Measurements from ENCODE around the gene LILRB1. TPM values are rescaled to one million over a fixed set of nuclear protein-coding genes. Genes with fewer than 3 reads are reported as not detected.
"Not testable (repeated sequence)": the region's sequence is repeated elsewhere in the genome, so short reads cannot be mapped to it uniquely, and the experiment has no call there.

The LILRB1 gene
- total RNA-seq, result 0.11 TPM in 1 of 2 replicates, not detected in the other

- intact Hi-C loops (cut with micrococcal nuclease), result loop anchor here (5.0 kb wide), 1 partner anchor 333 kb away; no protein-coding TSS in a partner anchor
These were observed at the start of gene LILRB1 for GRCh38 chr19:54630262-54630661. TSS of gene LILRB1 (plus strand) at chr19:54630484. CDS start at chr19:54631074, 590 bp downstream.

GRCh38 chr19:54586397-54586796 lies 43.9 kb upstream of the LILRB1 start:
- intact Hi-C loops (cut with micrococcal nuclease), result no loop called here

- intact Hi-C loops (cut with micrococcal nuclease), result no loop called here
These were observed 43.3 kb upstream of the LILRB1 start for GRCh38 chr19:54587026-54587425.

DNA sequence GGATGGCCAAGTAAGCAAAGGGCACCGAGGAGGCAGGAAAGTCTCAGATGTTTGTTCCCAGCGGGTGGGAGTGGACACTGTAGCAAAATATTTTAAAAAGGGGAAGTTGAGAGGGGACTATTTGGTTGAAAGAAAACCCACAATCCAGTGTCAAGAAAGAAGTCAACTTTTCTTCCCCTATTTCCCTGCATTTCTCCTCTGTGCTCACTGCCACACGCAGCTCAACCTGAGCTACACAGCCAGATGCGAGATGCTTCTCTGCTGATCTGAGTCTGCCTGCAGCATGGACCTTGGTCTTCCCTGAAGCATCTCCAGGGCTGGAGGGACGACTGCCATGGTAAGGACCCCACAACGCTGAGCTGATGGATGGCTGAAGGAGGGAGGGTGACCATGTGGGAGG lies 36.8 kb upstream of the LILRB1 start, which contains the start of gene LILRA1:
LILRA1 (plus strand) TSS at position 188 of the 400 bp plus-strand sequence. CDS start 613 bp downstream, outside the sequence.
- intact Hi-C loops (cut with micrococcal nuclease), result not testable (repeated sequence)

- intact Hi-C loops (cut with micrococcal nuclease), result not testable (repeated sequence)
These were observed 36.2 kb upstream of the LILRB1 start for GRCh38 chr19:54593931-54594626.

DNA sequence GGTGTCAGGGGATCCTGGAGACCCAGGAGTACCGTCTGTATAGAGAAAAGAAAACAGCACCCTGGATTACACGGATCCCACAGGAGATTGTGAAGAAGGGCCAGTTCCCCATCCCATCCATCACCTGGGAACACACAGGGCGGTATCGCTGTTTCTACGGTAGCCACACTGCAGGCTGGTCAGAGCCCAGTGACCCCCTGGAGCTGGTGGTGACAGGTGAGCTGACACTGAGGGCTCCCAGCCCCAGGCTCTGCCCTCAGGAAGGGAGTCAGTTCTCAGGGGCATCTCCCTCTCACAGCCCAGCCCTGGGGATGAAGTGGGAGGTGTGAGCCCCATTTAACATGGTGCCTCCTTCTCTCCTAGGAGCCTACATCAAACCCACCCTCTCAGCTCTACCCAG lies 35.5 kb upstream of the LILRB1 start:
- intact Hi-C loops (cut with micrococcal nuclease), result no loop called here

GRCh38 chr19:54595680-54596436 lies 34.4 kb upstream of the LILRB1 start:
- intact Hi-C loops (cut with micrococcal nuclease), result not testable (repeated sequence)

DNA sequence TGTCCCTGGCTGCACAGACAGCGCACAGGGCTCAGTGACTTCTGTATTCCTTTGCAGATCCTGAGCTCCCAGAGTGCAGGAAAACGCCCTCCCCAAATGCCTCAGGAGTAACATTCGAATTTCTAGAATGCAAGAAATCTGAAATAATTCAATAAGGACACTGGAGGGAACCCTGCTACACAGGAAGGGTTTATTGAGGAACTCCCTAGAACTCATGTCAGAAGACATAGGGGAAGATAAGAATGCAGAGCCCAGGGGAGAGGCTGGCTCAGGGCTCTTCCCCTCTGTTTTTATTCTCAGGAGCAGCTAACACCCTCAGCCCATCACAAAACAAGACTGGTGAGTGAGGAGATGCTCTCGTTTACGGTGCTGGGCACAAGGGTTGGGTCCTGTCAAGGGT lies 30.1 kb upstream of the LILRB1 start:
- intact Hi-C loops (cut with micrococcal nuclease), result no loop called here

DNA sequence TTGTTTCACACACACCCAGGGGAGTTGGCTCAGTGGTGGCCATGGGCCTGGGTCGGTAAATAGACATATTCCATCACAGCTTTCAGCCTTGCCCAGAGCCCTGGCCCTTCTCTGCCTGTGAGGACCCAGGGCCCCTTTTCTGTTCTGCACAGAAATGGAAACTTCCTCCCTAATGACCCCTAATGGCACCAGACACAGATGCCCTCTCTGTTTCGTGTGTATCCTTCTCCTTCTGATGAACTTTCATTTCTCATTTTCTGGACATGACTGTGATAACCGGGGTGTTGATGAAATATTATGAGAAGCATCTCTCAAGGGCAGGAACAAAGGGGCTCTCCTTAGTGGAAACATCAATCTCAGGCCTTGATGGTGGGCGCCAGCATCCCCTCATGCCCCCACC lies 24.1 kb upstream of the LILRB1 start:
- intact Hi-C loops (cut with micrococcal nuclease), result no loop called here

- intact Hi-C loops (cut with micrococcal nuclease), result no loop called here
These were observed 23.1 kb upstream of the LILRB1 start for GRCh38 chr19:54606891-54607784.

DNA sequence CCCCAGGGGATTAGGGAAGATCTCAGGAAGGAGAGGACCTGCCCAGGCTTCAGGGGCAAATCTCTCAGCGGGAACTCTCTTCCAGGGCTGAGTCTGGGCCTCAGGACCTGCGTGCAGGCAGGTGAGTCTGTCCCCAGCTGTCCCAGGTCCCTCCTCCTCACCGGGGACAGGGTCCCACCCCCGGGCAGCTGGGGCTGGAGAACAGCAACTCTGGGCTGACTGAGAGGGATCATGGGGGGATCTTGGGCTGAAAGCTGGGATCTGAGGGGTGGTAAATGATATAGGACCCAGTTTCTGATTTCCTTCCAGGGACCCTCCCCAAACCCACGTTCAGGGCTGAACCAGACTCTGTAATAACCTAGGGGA lies 22.5 kb upstream of the LILRB1 start:
- intact Hi-C loops (cut with micrococcal nuclease), result no loop called here

DNA sequence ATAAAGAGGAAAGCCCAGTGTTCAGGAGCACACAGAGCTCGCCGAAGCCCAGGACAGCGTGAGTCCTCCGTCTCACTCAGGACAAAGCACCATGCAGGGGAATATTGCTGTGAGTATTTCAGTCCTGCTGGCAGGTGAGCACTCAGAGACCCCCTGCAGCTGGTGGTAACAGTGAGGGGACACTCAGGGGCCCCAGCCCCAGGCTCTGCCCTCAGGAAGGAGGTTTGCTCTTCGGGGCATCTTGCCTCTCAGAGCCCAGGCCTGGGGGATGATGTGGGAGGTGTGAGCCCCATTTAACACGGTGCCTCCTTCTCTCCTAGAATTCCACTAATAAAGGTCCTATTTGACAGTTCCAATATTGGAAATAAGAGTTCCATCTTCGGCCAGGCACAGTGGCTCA lies 22.1 kb upstream of the LILRB1 start:
- intact Hi-C loops (cut with micrococcal nuclease), result no loop called here

DNA sequence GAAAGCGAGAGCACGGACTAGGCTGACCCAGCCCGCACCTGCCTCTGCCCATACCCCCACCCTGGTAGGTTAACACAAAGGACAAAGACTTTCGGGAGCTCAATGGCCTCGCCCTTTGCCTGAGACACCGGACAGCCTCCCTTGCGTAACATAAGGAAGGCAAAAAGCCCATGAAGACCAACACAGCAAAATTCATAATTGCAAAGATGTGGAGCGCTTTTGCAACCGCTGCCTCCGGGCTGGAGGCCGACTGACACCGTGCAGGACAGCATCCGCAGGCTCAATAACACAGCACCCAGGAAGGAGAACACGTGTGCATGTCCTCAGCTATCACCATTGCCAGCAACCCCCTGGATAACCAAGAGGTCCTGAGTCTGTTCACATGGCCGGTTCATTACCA lies 21.5 kb upstream of the LILRB1 start:
- intact Hi-C loops (cut with micrococcal nuclease), result no loop called here

- intact Hi-C loops (cut with micrococcal nuclease), result no loop called here
These were observed 20.9 kb upstream of the LILRB1 start for GRCh38 chr19:54609356-54609791.

DNA sequence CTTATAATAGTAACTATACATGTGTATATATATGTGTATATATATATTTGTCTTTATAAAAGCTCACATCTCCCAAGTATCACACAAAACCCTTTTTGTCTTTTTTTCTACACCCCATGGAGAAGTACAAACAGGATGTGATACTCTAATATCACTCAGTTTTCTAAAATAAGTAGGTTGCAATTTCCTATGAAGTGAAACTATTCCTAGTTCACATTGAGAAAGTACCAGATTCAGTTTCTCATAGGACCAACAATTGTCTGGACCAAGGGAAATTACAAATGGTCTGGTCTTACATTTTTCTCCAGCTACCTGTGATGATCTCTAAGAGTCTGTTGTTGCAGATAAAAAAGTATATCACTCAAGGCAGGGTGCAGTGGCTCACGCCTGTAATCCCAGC lies 17.9 kb upstream of the LILRB1 start:
- intact Hi-C loops (cut with micrococcal nuclease), result no loop called here

DNA sequence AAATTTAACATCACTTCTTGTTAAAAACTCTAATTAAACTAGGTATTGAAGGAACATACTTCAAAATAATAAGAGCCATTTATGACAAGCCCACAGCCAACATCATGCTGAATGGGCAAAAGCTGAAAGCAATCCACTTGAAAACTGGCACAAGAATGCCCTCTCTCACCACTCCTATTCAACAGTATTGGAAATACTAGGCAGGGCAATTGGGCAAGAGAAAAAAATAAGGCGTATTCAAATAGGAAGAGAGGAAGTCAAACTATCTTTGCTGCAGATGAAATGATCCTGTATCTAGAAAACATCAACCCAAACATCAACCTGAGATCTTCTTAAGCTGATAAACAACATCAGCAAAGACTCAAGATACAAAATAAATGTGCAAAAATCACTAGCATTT lies 15.6 kb upstream of the LILRB1 start:
- intact Hi-C loops (cut with micrococcal nuclease), result no loop called here

- intact Hi-C loops (cut with micrococcal nuclease), result no loop called here
These were observed 14.2 kb upstream of the LILRB1 start for GRCh38 chr19:54616057-54616456.

- intact Hi-C loops (cut with micrococcal nuclease), result no loop called here
These were observed 13.3 kb upstream of the LILRB1 start for GRCh38 chr19:54616821-54617560.

DNA sequence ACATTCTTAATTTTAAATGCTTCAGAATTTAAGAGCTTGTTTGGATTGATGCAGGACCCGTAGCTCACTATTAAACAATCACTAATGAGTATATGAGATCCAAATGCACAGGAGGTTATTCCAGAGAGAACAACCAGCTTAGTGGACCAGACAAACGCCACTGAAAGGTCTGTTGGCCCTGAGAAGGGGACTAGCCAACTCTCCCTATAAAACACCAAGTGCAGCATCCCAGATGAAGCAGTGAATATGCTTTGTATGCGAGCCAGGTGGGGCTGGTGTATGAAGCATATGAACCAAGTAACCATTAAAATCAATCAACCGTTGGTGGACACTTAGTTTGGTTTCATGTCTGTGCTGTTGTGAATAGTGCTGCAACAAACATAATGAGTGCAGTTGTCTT lies 9.8 kb upstream of the LILRB1 start:
- intact Hi-C loops (cut with micrococcal nuclease), result no loop called here

DNA sequence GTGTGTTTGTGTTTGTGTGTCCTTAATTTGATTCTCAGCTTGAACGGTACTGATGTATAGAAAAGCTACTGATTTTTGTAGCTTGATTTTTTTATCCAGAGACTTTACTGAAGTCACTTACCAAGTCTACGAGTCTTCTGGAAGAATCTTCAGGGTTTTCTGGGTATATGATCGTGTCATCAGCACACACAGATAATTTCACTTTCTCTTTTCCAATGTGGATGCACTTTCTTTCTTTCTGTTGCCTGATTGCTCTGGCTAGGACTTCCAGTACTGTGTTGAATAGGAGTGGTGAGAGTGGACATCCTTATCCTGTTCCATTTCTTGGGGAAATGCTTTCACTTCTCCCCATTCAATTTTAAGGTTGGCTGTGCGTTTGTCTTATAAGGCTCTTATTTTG lies 7.9 kb upstream of the LILRB1 start:
- intact Hi-C loops (cut with micrococcal nuclease), result no loop called here

DNA sequence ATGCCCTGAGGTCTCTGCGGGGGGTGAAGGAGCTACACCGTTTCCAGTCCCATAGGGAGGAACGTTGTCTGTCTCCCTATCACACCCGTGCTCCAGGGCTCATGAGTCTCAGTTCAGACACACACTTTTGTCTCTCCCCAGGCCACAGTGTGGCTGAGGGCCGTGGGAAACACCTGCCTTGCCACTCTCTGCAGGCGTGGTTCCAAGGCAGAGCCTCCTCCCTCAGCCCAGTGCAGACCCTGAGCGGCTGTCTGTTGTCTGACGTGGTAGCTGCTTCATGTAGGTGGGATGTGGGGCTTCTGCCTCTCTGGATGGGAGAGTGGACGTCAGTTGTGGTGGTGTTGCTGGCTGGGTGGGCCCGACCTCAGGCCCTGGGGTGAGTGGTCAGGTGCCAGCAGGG lies 6.0 kb upstream of the LILRB1 start:
- intact Hi-C loops (cut with micrococcal nuclease), result not testable (repeated sequence)
